ENCODE measurements around the gene LAD1. TPM values are rescaled to one million over a fixed set of nuclear protein-coding genes. Genes with fewer than 3 reads are reported as not detected.

Gene LAD1
- polyA plus RNA-seq, 2 of the 4 experiments (the other 2 are of a cell fraction): 0.19 to 1.1 TPM

DNA sequence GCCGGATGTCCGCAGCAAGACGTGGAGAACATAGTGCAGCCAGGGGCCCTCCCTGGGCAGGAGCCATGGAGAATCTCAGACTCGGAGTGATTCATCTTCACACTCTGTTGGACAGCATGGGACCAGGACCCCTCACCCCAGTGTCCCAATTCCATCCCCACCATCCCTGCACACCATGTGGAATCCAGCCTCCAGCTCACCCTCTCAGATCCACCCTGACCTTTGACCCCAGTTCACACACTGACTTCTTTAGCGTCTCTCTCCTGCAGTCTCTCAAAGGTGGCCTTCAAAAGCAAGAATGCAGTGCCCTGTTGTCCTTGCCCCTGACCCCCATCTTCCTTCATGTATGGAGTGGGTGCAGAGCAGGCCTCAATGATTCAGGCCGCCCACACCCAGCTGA lies 24.5 kb upstream of the LAD1 start:
- H3K4me3 ChIP-seq: no peak overlapping the region
- WGBS (ENCODE audit: missing lambda C conversion rate): 93% methylated on average over 6 of the region's 6 CpGs
- H3K9me3 ChIP-seq: no peaks in the 10 kb centered on the region
- ChIA-PET CTCF (interaction anchor here (0.6 to 4.0 kb wide), 5 partner anchors 12 to 286 kb away, joined by 3 to 29 read pairs (median 5); no protein-coding TSS in a partner anchor), POLR2A (no interaction called here)
- ATAC-seq (no peak), DNase-seq (ENCODE audit: low read depth in 1 of 2, low spot score in 1 of 2) (no peak), FAIRE-seq (no peak)
- H3K4me1 ChIP-seq: no peaks in the 10 kb centered on the region
- TF ChIP-seq RCOR1 (IDR thresholded peaks at IDR 0.05; ENCODE audit: low read depth, low read length) (no peak), RARB (CRISPR knock-in tag; IDR thresholded peaks at IDR 0.05) (no peak)
- H3K4me2 ChIP-seq: no peak overlapping the region
- H3K27ac ChIP-seq: no peak overlapping the region

DNA sequence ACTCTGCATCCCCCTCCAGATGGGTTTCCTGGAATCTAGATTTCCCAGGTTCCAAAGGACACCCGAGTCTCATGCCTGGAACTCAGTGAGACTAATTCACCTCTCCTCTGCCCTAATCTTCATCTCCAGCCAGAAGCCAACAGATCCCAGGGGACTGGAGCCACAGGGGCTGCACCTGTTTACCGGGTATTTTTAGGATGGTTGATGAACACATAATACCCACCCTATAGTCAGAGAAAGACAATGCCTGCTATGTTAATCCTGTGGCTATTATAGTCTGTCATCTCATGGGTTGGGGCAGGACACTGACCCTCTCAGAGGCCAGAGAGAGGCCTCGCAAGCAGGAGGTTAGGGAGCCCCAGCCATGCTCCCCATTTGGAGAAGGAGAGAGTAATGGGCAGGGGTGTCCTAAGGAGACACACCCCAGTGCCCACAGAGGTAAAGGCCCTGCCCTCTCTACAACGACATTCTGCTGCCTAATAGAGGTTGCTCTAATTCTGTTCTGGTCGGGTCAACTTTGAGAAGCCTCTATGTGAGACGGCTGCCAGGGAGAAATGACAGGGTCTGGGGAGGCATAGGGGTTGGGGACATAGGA lies 23.4 kb upstream of the LAD1 start:
- FAIRE-seq (no peak), DNase-seq (ENCODE audit: low read depth in 1 of 2, low spot score in 1 of 2) (no peak), ATAC-seq (no peak)
- CTCF ChIA-PET: interaction anchor here (1.2 to 3.8 kb wide), 5 partner anchors 13 to 61 kb away, joined by 3 to 26 read pairs (median 5); no protein-coding TSS in a partner anchor
- no peak overlapping the region for H3K27ac ChIP-seq
- H3K9me3 ChIP-seq: no peaks in the 10 kb centered on the region
- TF ChIP-seq CBX2 (IDR thresholded peaks at IDR 0.05; ENCODE audit: borderline replicate concordance, low read depth): no peak
- TF ChIP-seq JUNB (IDR thresholded peaks at IDR 0.05): no peak
- TF ChIP-seq RARB (CRISPR knock-in tag; IDR thresholded peaks at IDR 0.05): no peak
- no peak for TF ChIP-seq GATA3 (IDR thresholded peaks at IDR 0.05; ENCODE audit: borderline replicate concordance)
- TF ChIP-seq HDAC2 (IDR thresholded peaks at IDR 0.05): no peak
- TF ChIP-seq, protein P1, sequence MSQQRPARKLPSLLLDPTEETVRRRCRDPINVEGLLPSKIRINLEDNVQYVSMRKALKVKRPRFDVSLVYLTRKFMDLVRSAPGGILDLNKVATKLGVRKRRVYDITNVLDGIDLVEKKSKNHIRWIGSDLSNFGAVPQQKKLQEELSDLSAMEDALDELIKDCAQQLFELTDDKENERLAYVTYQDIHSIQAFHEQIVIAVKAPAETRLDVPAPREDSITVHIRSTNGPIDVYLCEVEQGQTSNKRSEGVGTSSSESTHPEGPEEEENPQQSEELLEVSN (IDR thresholded peaks at IDR 0.05; ENCODE audit: borderline replicate concordance, low read depth): no peak
- TF ChIP-seq, protein P2, sequence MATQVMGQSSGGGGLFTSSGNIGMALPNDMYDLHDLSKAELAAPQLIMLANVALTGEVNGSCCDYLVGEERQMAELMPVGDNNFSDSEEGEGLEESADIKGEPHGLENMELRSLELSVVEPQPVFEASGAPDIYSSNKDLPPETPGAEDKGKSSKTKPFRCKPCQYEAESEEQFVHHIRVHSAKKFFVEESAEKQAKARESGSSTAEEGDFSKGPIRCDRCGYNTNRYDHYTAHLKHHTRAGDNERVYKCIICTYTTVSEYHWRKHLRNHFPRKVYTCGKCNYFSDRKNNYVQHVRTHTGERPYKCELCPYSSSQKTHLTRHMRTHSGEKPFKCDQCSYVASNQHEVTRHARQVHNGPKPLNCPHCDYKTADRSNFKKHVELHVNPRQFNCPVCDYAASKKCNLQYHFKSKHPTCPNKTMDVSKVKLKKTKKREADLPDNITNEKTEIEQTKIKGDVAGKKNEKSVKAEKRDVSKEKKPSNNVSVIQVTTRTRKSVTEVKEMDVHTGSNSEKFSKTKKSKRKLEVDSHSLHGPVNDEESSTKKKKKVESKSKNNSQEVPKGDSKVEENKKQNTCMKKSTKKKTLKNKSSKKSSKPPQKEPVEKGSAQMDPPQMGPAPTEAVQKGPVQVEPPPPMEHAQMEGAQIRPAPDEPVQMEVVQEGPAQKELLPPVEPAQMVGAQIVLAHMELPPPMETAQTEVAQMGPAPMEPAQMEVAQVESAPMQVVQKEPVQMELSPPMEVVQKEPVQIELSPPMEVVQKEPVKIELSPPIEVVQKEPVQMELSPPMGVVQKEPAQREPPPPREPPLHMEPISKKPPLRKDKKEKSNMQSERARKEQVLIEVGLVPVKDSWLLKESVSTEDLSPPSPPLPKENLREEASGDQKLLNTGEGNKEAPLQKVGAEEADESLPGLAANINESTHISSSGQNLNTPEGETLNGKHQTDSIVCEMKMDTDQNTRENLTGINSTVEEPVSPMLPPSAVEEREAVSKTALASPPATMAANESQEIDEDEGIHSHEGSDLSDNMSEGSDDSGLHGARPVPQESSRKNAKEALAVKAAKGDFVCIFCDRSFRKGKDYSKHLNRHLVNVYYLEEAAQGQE (IDR thresholded peaks at IDR 0.05): no peak
- no peak for TF ChIP-seq RAD21 (conservative IDR thresholded peaks at IDR 0.05 in 1 of 2, IDR thresholded peaks at IDR 0.05 in 1 of 2)
- TF ChIP-seq SREBF2 (IDR thresholded peaks at IDR 0.05): no peak
- no peak for TF ChIP-seq EP300 (IDR thresholded peaks at IDR 0.05)
- no peak for TF ChIP-seq NPAS2 (CRISPR knock-in tag; IDR thresholded peaks at IDR 0.05; ENCODE audit: borderline replicate concordance)
- no peak for TF ChIP-seq JUN (IDR thresholded peaks at IDR 0.05)
- no peak for TF ChIP-seq ZNF302 (CRISPR knock-in tag; IDR thresholded peaks at IDR 0.05)
- TF ChIP-seq, protein P3, sequence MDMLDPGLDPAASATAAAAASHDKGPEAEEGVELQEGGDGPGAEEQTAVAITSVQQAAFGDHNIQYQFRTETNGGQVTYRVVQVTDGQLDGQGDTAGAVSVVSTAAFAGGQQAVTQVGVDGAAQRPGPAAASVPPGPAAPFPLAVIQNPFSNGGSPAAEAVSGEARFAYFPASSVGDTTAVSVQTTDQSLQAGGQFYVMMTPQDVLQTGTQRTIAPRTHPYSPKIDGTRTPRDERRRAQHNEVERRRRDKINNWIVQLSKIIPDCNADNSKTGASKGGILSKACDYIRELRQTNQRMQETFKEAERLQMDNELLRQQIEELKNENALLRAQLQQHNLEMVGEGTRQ (IDR thresholded peaks at IDR 0.05): no peak
- no peak for TF ChIP-seq NFE2L2 (conservative IDR thresholded peaks at IDR 0.05; ENCODE audit: low read length)
- no peak for TF ChIP-seq MAZ (IDR thresholded peaks at IDR 0.05; ENCODE audit: borderline replicate concordance, low read depth, low read length)
- no peaks in the 10 kb centered on the region for H3K4me1 ChIP-seq
- no peak overlapping the region for H3K4me2 ChIP-seq
- H3K4me3 ChIP-seq: no peak overlapping the region
- WGBS (ENCODE audit: missing lambda C conversion rate): 72% methylated on average over 6 of the region's 6 CpGs
- POLR2A ChIA-PET: no interaction called here

DNA sequence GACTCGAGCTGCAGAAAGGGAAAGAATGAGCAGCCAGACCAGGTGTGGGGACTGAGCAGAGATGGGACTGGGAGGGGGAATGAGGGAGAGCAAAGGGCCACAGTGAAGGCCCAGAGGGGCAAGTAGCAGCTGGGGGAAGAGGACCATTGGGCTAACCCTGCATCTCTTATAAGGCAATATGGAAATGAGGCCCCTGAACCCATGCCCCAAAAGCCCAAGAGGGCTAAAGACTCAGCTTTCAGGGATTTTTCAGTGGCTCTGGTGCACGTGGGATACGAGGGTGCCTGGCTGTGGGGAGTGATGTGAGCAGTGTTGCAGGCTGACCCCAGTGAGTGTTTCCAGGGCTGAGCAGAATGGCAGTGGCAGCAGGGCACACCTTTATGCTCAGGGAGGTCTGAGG lies 22.9 kb upstream of the LAD1 start:
- Histone ChIP-seq H3K4me2 (no peak overlapping the region), H3K4me1 (no peaks in the 10 kb centered on the region), H3K27ac (no peak overlapping the region), H3K9me3 (no peaks in the 10 kb centered on the region), H3K4me3 (no peak overlapping the region)
- ChIA-PET CTCF (interaction anchor here (1.2 to 3.8 kb wide), 3 partner anchors 12 to 27 kb away, joined by 3 to 26 read pairs (median 7); no protein-coding TSS in a partner anchor), POLR2A (no interaction called here)
- FAIRE-seq (no peak), ATAC-seq (no peak), DNase-seq (ENCODE audit: low read depth in 1 of 2, low spot score in 1 of 2) (no peak)
- 49% methylated on average over 3 of the region's 3 CpGs for WGBS (ENCODE audit: missing lambda C conversion rate)
- no peak for TF ChIP-seq ZC3H11A (IDR thresholded peaks at IDR 0.05)
- no peak for TF ChIP-seq EHMT2 (IDR thresholded peaks at IDR 0.05; ENCODE audit: low read depth)

Measured in A549 (cell line).